ENCODE measurements around the gene RABGAP1L. TPM values are rescaled to one million over a fixed set of nuclear protein-coding genes. Genes with fewer than 3 reads are reported as not detected.

Gene RABGAP1L
- total and polyA plus RNA-seq, 2 of the 4 experiments (the other 2 are of a cell fraction), result 7.9 to 26.7 TPM

DNA sequence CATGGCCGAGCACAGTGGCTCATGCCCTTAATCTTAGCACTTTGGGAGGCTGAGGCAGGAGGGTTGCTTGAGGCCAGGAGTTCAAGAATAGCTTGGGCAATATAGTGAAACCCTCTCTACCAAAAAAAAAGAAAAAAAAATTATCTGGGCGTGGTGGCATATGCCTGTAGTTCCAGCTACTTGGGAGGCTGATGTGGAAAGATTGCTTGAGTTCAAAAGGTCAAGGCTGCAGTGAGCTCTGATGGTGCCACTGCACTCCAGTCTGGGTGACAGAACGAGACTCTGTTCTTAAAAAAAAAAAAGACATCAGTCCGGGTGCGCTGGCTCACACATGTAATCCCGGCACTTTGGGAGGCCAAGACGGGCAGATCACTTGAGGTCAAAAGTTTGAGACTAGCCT lies 589.3 kb downstream of the RABGAP1L start:
- intact Hi-C loops (cut with micrococcal nuclease) (loop anchor here (10.0 kb wide), 1 partner anchor 2004 kb away; no protein-coding TSS in a partner anchor), dilution Hi-C loops (cut with HindIII; ENCODE audit: low sequenced_read_pairs, unreplicated experiment) (no loop called here), in situ Hi-C loops (cut with MboI; ENCODE audit: low sequenced_read_pairs) (loop anchor here (25.0 kb wide), 1 partner anchor 2011 kb away; no protein-coding TSS in a partner anchor)
- Histone ChIP-seq H3K4me2 (ENCODE audit: low read depth, low read length) (no peak overlapping the region), H4K91ac (ENCODE audit: insufficient read depth, low read depth, low read length) (no peak overlapping the region), H4K5ac (ENCODE audit: low read depth, low read length) (no peak overlapping the region), H2AK5ac (ENCODE audit: low read depth, low read length) (no peak overlapping the region), H3K9ac (ENCODE audit: low read depth, low read length) (no peak overlapping the region), H2BK120ac (ENCODE audit: low read depth, low read length) (no peak overlapping the region), H2BK15ac (ENCODE audit: low read depth, low read length) (no peak overlapping the region), H3K4me1 (ENCODE audit: control insufficient read depth, insufficient read depth, low read length) (no peaks in the 10 kb centered on the region), H3K36me3 (ENCODE audit: control insufficient read depth, insufficient read depth, low read length) (no peaks in the 10 kb centered on the region), H2AK9ac (replicated peaks; ENCODE audit: low read depth, low read length, poor library complexity) (no peak overlapping the region), H2BK5ac (ENCODE audit: low read depth, low read length, poor library complexity, severe bottlenecking) (no peak overlapping the region), H3K9me3 (ENCODE audit: control insufficient read depth, insufficient read depth, low read length) (no peaks in the 10 kb centered on the region), H2BK20ac (ENCODE audit: low read depth, low read length) (no peak overlapping the region), H3K56ac (ENCODE audit: extremely low read depth, insufficient read depth, low read length) (no peak overlapping the region), H3K18ac (ENCODE audit: low read depth, low read length) (no peak overlapping the region), H4K20me1 (ENCODE audit: insufficient read depth, low read length) (no peaks in the 10 kb centered on the region), H3K4me3 (ENCODE audit: insufficient read depth, low read depth, low read length) (no peak overlapping the region), H3K14ac (replicated peaks; ENCODE audit: low read depth, low read length) (no peak overlapping the region), H3K27ac (ENCODE audit: insufficient read depth, low read length) (no peak overlapping the region), H3K79me1 (ENCODE audit: low read depth in 1 of 2, low read length in 2 of 2) (no peaks in the 10 kb centered on the region), H4K8ac (ENCODE audit: low read depth in 2 of 2, low read length in 2 of 2) (no peak overlapping the region), H3K4ac (ENCODE audit: low read depth, low read length) (no peak overlapping the region), H3K9me1 (ENCODE audit: insufficient read depth, low read length) (no peaks in the 10 kb centered on the region), H2AFZ (replicated peaks; ENCODE audit: low read length, poor library complexity) (no peak overlapping the region), H3K27me3 (ENCODE audit: control insufficient read depth, insufficient read depth, low read length) (no peaks in the 10 kb centered on the region), H3K23ac (ENCODE audit: low read depth, low read length) (no peak overlapping the region)
- no peak for TF ChIP-seq POLR2A (IDR thresholded peaks at IDR 0.05; ENCODE audit: low read depth, low read length)
- no peak for TF ChIP-seq NFE2L2 (IDR thresholded peaks at IDR 0.05; ENCODE audit: low read depth, low read length)
- no peak for TF ChIP-seq SMC3 (IDR thresholded peaks at IDR 0.05; ENCODE audit: low read depth, low read length)
- no peak for TF ChIP-seq MXI1 (IDR thresholded peaks at IDR 0.05; ENCODE audit: borderline replicate concordance, low read depth, low read length)
- no peak for TF ChIP-seq CHD1 (IDR thresholded peaks at IDR 0.05; ENCODE audit: low read depth, low read length)
- TF ChIP-seq, protein P1, sequence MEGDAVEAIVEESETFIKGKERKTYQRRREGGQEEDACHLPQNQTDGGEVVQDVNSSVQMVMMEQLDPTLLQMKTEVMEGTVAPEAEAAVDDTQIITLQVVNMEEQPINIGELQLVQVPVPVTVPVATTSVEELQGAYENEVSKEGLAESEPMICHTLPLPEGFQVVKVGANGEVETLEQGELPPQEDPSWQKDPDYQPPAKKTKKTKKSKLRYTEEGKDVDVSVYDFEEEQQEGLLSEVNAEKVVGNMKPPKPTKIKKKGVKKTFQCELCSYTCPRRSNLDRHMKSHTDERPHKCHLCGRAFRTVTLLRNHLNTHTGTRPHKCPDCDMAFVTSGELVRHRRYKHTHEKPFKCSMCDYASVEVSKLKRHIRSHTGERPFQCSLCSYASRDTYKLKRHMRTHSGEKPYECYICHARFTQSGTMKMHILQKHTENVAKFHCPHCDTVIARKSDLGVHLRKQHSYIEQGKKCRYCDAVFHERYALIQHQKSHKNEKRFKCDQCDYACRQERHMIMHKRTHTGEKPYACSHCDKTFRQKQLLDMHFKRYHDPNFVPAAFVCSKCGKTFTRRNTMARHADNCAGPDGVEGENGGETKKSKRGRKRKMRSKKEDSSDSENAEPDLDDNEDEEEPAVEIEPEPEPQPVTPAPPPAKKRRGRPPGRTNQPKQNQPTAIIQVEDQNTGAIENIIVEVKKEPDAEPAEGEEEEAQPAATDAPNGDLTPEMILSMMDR (conservative IDR thresholded peaks at IDR 0.05; ENCODE audit: low read depth, low read length), result no peak
- no peak for TF ChIP-seq RAD21 (IDR thresholded peaks at IDR 0.05; ENCODE audit: low read length)
- no peak for TF ChIP-seq BHLHE40 (IDR thresholded peaks at IDR 0.05; ENCODE audit: low read depth, low read length)
- no peak for TF ChIP-seq MAFK (IDR thresholded peaks at IDR 0.05; ENCODE audit: low read depth, low read length)
- TF ChIP-seq RCOR1 (IDR thresholded peaks at IDR 0.05; ENCODE audit: insufficient replicate concordance, low read length), result no peak
- TF ChIP-seq CEBPB (IDR thresholded peaks at IDR 0.05; ENCODE audit: low read depth, low read length), result no peak
- TF ChIP-seq RFX5 (IDR thresholded peaks at IDR 0.05; ENCODE audit: low read depth, low read length), result no peak
- TF ChIP-seq MAZ (IDR thresholded peaks at IDR 0.05; ENCODE audit: borderline replicate concordance, low read depth, low read length), result no peak
- TF ChIP-seq, protein P2, sequence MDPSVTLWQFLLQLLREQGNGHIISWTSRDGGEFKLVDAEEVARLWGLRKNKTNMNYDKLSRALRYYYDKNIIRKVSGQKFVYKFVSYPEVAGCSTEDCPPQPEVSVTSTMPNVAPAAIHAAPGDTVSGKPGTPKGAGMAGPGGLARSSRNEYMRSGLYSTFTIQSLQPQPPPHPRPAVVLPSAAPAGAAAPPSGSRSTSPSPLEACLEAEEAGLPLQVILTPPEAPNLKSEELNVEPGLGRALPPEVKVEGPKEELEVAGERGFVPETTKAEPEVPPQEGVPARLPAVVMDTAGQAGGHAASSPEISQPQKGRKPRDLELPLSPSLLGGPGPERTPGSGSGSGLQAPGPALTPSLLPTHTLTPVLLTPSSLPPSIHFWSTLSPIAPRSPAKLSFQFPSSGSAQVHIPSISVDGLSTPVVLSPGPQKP (IDR thresholded peaks at IDR 0.05; ENCODE audit: borderline replicate concordance, low read depth, low read length), result no peak
- TF ChIP-seq, protein P3, sequence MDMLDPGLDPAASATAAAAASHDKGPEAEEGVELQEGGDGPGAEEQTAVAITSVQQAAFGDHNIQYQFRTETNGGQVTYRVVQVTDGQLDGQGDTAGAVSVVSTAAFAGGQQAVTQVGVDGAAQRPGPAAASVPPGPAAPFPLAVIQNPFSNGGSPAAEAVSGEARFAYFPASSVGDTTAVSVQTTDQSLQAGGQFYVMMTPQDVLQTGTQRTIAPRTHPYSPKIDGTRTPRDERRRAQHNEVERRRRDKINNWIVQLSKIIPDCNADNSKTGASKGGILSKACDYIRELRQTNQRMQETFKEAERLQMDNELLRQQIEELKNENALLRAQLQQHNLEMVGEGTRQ (IDR thresholded peaks at IDR 0.05; ENCODE audit: low read depth, low read length), result no peak
- TF ChIP-seq FOS (IDR thresholded peaks at IDR 0.05; ENCODE audit: low read depth, low read length), result no peak
- BruUV-seq (replicated peaks), result no TSS peak
- POLR2A ChIA-PET (ENCODE audit: unreplicated experiment), result interaction anchor here (0.7 kb wide), 1 partner anchor 556 kb away, joined by 3 read pairs; no protein-coding TSS in a partner anchor
- DNase-seq (no peak), ATAC-seq (ENCODE audit: low read depth) (no peak)
- CTCF ChIA-PET, result interaction anchor here (0.7 to 3.6 kb wide), 3 partner anchors 16 to 486 kb away, joined by 4 to 22 read pairs (median 4); no protein-coding TSS in a partner anchor
- 60% methylated on average over 1 of the region's 7 CpGs; no CpG with 5 or more reads in 1 of the 2 experiments for WGBS, 2 experiments (ENCODE audit: extremely low coverage in 2 of 2, insufficient read length in 1 of 2)
